Activated T-helper 1 cell treated with anti-CD3 and anti-CD28 coated beads, Interleukin-12 subunit alpha, Interleukin-12 subunit beta, Interleukin-2, Interleukin-4 antibody, amounts not matched to agents 30 ng/mL and 10 ng/mL and 1 ng/mL, durations not matched to agents 14 hours and 24 hours and 36 hours (primary cell): ENCODE measurements around the gene DET1. TPM values are rescaled to one million over a fixed set of nuclear protein-coding genes. Genes with fewer than 3 reads are reported as not detected.
"Not testable (repeated sequence)": the region's sequence is repeated elsewhere in the genome, so short reads cannot be mapped to it uniquely, and the experiment has no call there.

ENCODE experiments used
- DNase-seq: peaks from one replicate; pipeline ENCODE4 v3.0.0; 2021; ENCODE audit warnings: low spot score
- H3K27ac Mint-ChIP-seq: one replicate; pipeline ENCODE4 v1.8.0; 2021; ENCODE audit warnings: mild to moderate bottlenecking, mixed read lengths
- H3K27me3 Mint-ChIP-seq: one replicate; pipeline ENCODE4 v1.8.0; 2022; ENCODE audit warnings: mild to moderate bottlenecking, moderate library complexity, mixed read lengths; ENCODE audit not compliant: insufficient read depth
- H3K36me3 Mint-ChIP-seq: one replicate; pipeline ENCODE4 v1.8.0; 2021; ENCODE audit warnings: low read depth, mixed read lengths
- H3K4me1 Mint-ChIP-seq: one replicate; pipeline ENCODE4 v1.8.0; 2021; ENCODE audit warnings: low read depth, mixed read lengths
- H3K4me3 Mint-ChIP-seq: one replicate; pipeline ENCODE4 v1.8.0; 2021; ENCODE audit warnings: mild to moderate bottlenecking, moderate library complexity, mixed read lengths
- H3K9me3 Mint-ChIP-seq: one replicate; pipeline ENCODE4 v1.8.0; 2021; ENCODE audit warnings: mixed read lengths
- intact Hi-C: fragments of 100-400 bp; cut with micrococcal nuclease; formaldehyde crosslinking; loops from one replicate; pipeline ENCODE4 v1.15.1; 2024
- total RNA-seq: library from RNA; stranded (reverse); gene quantifications from 2 replicates; pipeline ENCODE4 v1.2.3, GENCODE V29; 2022

Gene DET1
- total RNA-seq, 1 donor from 2014 or later, result 1.4 TPM

- intact Hi-C loops, result no loop called here
- Mint-ChIP-seq H3K36me3 (peaks cover 4% of the 10 kb centered on the region), H3K9me3 (peaks cover 7% of the 10 kb centered on the region), H3K4me3 (no peak overlapping the region), H3K27me3 (no peaks in the 10 kb centered on the region), H3K4me1 (no peaks in the 10 kb centered on the region), H3K27ac (no peak overlapping the region)
- DNase-seq, result no peak
Observed at GRCh38 chr15:88535607-88536313, 10.7 kb downstream of the DET1 start.

GRCh38 chr15:88535100-88535499 lies 11.4 kb downstream of the DET1 start:
- Mint-ChIP-seq H3K4me3 (no peak overlapping the region), H3K36me3 (peaks cover 7% of the 10 kb centered on the region), H3K4me1 (no peaks in the 10 kb centered on the region), H3K9me3 (peaks cover 7% of the 10 kb centered on the region), H3K27me3 (no peaks in the 10 kb centered on the region), H3K27ac (no peak overlapping the region)
- intact Hi-C loops, result no loop called here
- no peak for DNase-seq

GRCh38 chr15:88533376-88533775 lies 13.1 kb downstream of the DET1 start:
- Mint-ChIP-seq H3K4me1 (no peaks in the 10 kb centered on the region), H3K4me3 (no peak overlapping the region), H3K27ac (no peak overlapping the region), H3K27me3 (no peaks in the 10 kb centered on the region), H3K36me3 (peaks cover 10% of the 10 kb centered on the region), H3K9me3 (peaks cover 7% of the 10 kb centered on the region)
- intact Hi-C loops, result no loop called here
- DNase-seq, result no peak

GRCh38 chr15:88529021-88529630 lies 17.4 kb downstream of the DET1 start:
- no peaks in the 10 kb centered on the region for H3K4me1 Mint-ChIP-seq
- H3K36me3 Mint-ChIP-seq, result peaks cover 11% of the 10 kb centered on the region
- no peaks in the 10 kb centered on the region for H3K9me3 Mint-ChIP-seq
- intact Hi-C loops, result no loop called here
- no peak overlapping the region for H3K4me3 Mint-ChIP-seq
- H3K27me3 Mint-ChIP-seq, result no peaks in the 10 kb centered on the region
- DNase-seq, result no peak
- H3K27ac Mint-ChIP-seq, result no peak overlapping the region

GRCh38 chr15:88526247-88526879 lies 20.1 kb downstream of the DET1 start:
- peaks cover 11% of the 10 kb centered on the region for H3K36me3 Mint-ChIP-seq

GRCh38 chr15:88525418-88525817 lies 21.1 kb downstream of the DET1 start:
- H3K9me3 Mint-ChIP-seq, result no peaks in the 10 kb centered on the region
- DNase-seq, result no peak
- intact Hi-C loops, result no loop called here
- peaks cover 7% of the 10 kb centered on the region for H3K36me3 Mint-ChIP-seq
- H3K27me3 Mint-ChIP-seq, result no peaks in the 10 kb centered on the region
- no peak overlapping the region for H3K27ac Mint-ChIP-seq
- no peak overlapping the region for H3K4me3 Mint-ChIP-seq
- H3K4me1 Mint-ChIP-seq, result no peaks in the 10 kb centered on the region

More at GRCh38 chr15:88526247-88526879, 20.1 kb downstream of the DET1 start:
- Mint-ChIP-seq H3K27me3 (no peaks in the 10 kb centered on the region), H3K4me1 (no peaks in the 10 kb centered on the region), H3K27ac (no peak overlapping the region), H3K4me3 (no peak overlapping the region), H3K9me3 (no peaks in the 10 kb centered on the region)
- intact Hi-C loops, result no loop called here
- no peak for DNase-seq

- H3K4me1 Mint-ChIP-seq, H3K4me3 Mint-ChIP-seq, H3K27ac Mint-ChIP-seq, H3K9me3 Mint-ChIP-seq, intact Hi-C loops, DNase-seq, H3K36me3 Mint-ChIP-seq, H3K27me3 Mint-ChIP-seq: not testable (repeated sequence)
Observed at GRCh38 chr15:88524094-88524493, 22.4 kb downstream of the DET1 start.

GRCh38 chr15:88518903-88519302 lies 27.6 kb downstream of the DET1 start:
- H3K27ac Mint-ChIP-seq, result no peak overlapping the region
- no peaks in the 10 kb centered on the region for H3K27me3 Mint-ChIP-seq
- intact Hi-C loops, result no loop called here
- no peaks in the 10 kb centered on the region for H3K4me1 Mint-ChIP-seq
- H3K36me3 Mint-ChIP-seq, result no peaks in the 10 kb centered on the region
- DNase-seq, result no peak
- no peaks in the 10 kb centered on the region for H3K9me3 Mint-ChIP-seq
- H3K4me3 Mint-ChIP-seq, result no peak overlapping the region

- peaks cover 12% of the 10 kb centered on the region for H3K4me1 Mint-ChIP-seq
- no peak overlapping the region for H3K4me3 Mint-ChIP-seq
- DNase-seq, result no peak
- H3K27ac Mint-ChIP-seq, result no peak overlapping the region
- intact Hi-C loops, result no loop called here
- H3K27me3 Mint-ChIP-seq, result no peaks in the 10 kb centered on the region
- peaks cover 3% of the 10 kb centered on the region for H3K36me3 Mint-ChIP-seq
- H3K9me3 Mint-ChIP-seq, result no peaks in the 10 kb centered on the region
Observed at GRCh38 chr15:88513195-88513594, 33.3 kb downstream of the DET1 start.

- intact Hi-C loops, result no loop called here
- H3K9me3 Mint-ChIP-seq, result no peaks in the 10 kb centered on the region
- no peak overlapping the region for H3K4me3 Mint-ChIP-seq
- H3K4me1 Mint-ChIP-seq, result peaks cover 12% of the 10 kb centered on the region
- no peak overlapping the region for H3K27ac Mint-ChIP-seq
- H3K36me3 Mint-ChIP-seq, result peaks cover 3% of the 10 kb centered on the region
- no peaks in the 10 kb centered on the region for H3K27me3 Mint-ChIP-seq
- DNase-seq, result no peak
Observed at GRCh38 chr15:88512601-88513000, 33.9 kb downstream of the DET1 start.

GRCh38 chr15:88512078-88512477 lies 34.4 kb downstream of the DET1 start:
- Mint-ChIP-seq H3K4me1 (peaks cover 12% of the 10 kb centered on the region), H3K27ac (no peak overlapping the region), H3K4me3 (no peak overlapping the region), H3K9me3 (no peaks in the 10 kb centered on the region), H3K27me3 (no peaks in the 10 kb centered on the region), H3K36me3 (peaks cover 3% of the 10 kb centered on the region)
- intact Hi-C loops, result no loop called here
- no peak for DNase-seq

- Mint-ChIP-seq H3K27ac (no peak overlapping the region), H3K36me3 (peaks cover 3% of the 10 kb centered on the region)
Observed at GRCh38 chr15:88511161-88511560, 35.3 kb downstream of the DET1 start.

GRCh38 chr15:88509964-88510363 lies 36.5 kb downstream of the DET1 start:
- Mint-ChIP-seq H3K27ac (no peak overlapping the region), H3K36me3 (peaks cover 3% of the 10 kb centered on the region), H3K27me3 (no peaks in the 10 kb centered on the region), H3K4me1 (peaks cover 12% of the 10 kb centered on the region), H3K9me3 (no peaks in the 10 kb centered on the region), H3K4me3 (no peak overlapping the region)
- DNase-seq, result no peak
- intact Hi-C loops, result no loop called here

More at GRCh38 chr15:88511161-88511560, 35.3 kb downstream of the DET1 start:
- no peak for DNase-seq
- H3K4me1 Mint-ChIP-seq, result peaks cover 12% of the 10 kb centered on the region
- no peaks in the 10 kb centered on the region for H3K9me3 Mint-ChIP-seq
- H3K27me3 Mint-ChIP-seq, result no peaks in the 10 kb centered on the region
- H3K4me3 Mint-ChIP-seq, result no peak overlapping the region
- intact Hi-C loops, result no loop called here
